Lung (tissue), 12 donors: Measurements from ENCODE around the gene PNPO. TPM values are rescaled to one million over a fixed set of nuclear protein-coding genes. Genes with fewer than 3 reads are reported as not detected.

ENCODE experiments used
- ATAC-seq: fragments of 200-7000 bp; cut with Tn5 transposase; one replicate; pipeline ENCODE4 v1.9.1; 2020; ENCODE audit warnings: moderate number of reproducible peaks; ENCODE audit not compliant: insufficient read depth, low FRiP score
- DNase-seq, 3 donors: peaks; one replicate each; pipeline ENCODE4 v3.0.0-alpha.2; 2013 to 2017
- H3K27ac ChIP-seq, 2 donors: one replicate each; pipeline ENCODE4 v1.5.1; 2013; ENCODE audit warnings: mild to moderate bottlenecking in 2 of 2, moderate library complexity in 2 of 2, control low read depth in 1 of 2, inconsistent platforms in 1 of 2, low read depth in 1 of 2, low read length in 1 of 2
- H3K27me3 ChIP-seq, 3 donors: one replicate each; pipeline ENCODE4 v1.5.1; 2013; ENCODE audit warnings: low read length in 2 of 3; ENCODE audit not compliant: control insufficient read depth in 3 of 3, insufficient read depth in 3 of 3
- H3K36me3 ChIP-seq, 4 donors: one replicate each; pipeline ENCODE4 v1.5.1; 2013; ENCODE audit warnings: low read length in 4 of 4, mild to moderate bottlenecking in 1 of 4, moderate library complexity in 1 of 4; ENCODE audit not compliant: control insufficient read depth in 4 of 4, insufficient read depth in 4 of 4
- H3K4me1 ChIP-seq, 5 donors: one replicate each; pipeline ENCODE4 v1.5.1; 2013; ENCODE audit warnings: low read length in 5 of 5, mild to moderate bottlenecking in 2 of 5, moderate library complexity in 1 of 5; ENCODE audit not compliant: control insufficient read depth in 5 of 5, insufficient read depth in 5 of 5
- H3K4me3 ChIP-seq: one replicate; pipeline ENCODE4 v1.5.1; 2013; ENCODE audit warnings: mild to moderate bottlenecking, control low read depth, moderate library complexity
- H3K9ac ChIP-seq, 2 donors: one replicate each; pipeline ENCODE4 v1.5.1; 2013; ENCODE audit warnings: low read length in 2 of 2, control low read depth in 1 of 2; ENCODE audit not compliant: insufficient read depth in 1 of 2
- H3K9me3 ChIP-seq, 4 donors: one replicate each; pipeline ENCODE4 v1.5.1; 2013; ENCODE audit warnings: low read length in 3 of 4, mild to moderate bottlenecking in 1 of 4, moderate library complexity in 1 of 4; ENCODE audit not compliant: control insufficient read depth in 4 of 4, insufficient read depth in 3 of 4
- WGBS, 2 donors: extraction: QIAGEN DNeasy Blood & Tissue Kit; methylation state at CpG; one replicate each; pipeline ENCODE4 v1.1.7; 2013; 5-methylcytosine and 5-hydroxymethylcytosine counted together
- polyA plus RNA-seq, 2 donors: library from polyadenylated mRNA; stranded (reverse); fragments of 200-250 nt; gene quantifications; one replicate each; pipeline ENCODE4 v1.2.1, GENCODE V29; 2013
- total RNA-seq, 2 donors: library from RNA; depleted of rRNA in 1 of 2; stranded (reverse); fragments of >200 nt in 1 of 2; gene quantifications; one replicate each; pipeline ENCODE4 v1.2.1, GENCODE V29; 2014 to 2021
- TF ChIP-seq, protein P1 (sequence below): IDR thresholded peaks from 2 replicates; pipeline ENCODE4 v1.5.1; 2012; ENCODE audit warnings: mild to moderate bottlenecking; ENCODE audit errors: control extremely low read depth, extremely low read depth
- donor health status: control.
- donor health status: control.
- donor health status: Bipolar disorder and iron deficiency.
- donor health status: healthy.
- donor health status: DM: yes; HTN: yes; CAD: no.

PNPO gene
- total and polyA plus RNA-seq, 4 donors: 9.3 to 43.9 (median 11.2) TPM

DNA sequence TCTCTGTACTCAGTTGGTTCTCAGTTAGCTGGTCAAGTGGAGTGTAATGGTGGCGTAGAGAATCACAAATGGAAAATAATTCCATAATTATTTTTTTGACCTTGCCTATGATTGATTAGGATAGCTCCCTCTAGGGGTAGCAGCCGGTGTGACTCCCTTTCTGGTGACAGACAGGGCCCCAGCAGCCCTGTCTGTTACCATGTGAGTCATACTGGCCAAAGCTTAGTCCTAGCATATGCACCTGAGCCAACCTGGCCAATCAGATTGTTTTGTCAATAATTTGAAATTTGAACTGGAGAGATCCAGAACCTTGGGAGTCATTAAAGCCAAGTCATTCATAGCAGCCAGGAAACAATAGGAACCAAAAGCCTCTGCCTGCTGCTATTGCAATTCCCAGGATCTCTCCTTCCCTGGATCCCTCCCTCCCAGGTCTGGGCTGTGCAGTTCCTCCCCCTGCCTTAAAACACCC, 5.6 kb downstream of the PNPO start:
- TF ChIP-seq, protein P1, sequence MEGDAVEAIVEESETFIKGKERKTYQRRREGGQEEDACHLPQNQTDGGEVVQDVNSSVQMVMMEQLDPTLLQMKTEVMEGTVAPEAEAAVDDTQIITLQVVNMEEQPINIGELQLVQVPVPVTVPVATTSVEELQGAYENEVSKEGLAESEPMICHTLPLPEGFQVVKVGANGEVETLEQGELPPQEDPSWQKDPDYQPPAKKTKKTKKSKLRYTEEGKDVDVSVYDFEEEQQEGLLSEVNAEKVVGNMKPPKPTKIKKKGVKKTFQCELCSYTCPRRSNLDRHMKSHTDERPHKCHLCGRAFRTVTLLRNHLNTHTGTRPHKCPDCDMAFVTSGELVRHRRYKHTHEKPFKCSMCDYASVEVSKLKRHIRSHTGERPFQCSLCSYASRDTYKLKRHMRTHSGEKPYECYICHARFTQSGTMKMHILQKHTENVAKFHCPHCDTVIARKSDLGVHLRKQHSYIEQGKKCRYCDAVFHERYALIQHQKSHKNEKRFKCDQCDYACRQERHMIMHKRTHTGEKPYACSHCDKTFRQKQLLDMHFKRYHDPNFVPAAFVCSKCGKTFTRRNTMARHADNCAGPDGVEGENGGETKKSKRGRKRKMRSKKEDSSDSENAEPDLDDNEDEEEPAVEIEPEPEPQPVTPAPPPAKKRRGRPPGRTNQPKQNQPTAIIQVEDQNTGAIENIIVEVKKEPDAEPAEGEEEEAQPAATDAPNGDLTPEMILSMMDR: peak; percentile 48
- peaks cover 3 to 22% (median 10%) of the 10 kb centered on the region in 5 donors for H3K4me1 ChIP-seq
- DNase-seq (peak; percentile 40 to 63 (median 53)), ATAC-seq (peak; percentile 78)
- H3K9ac ChIP-seq: no peak overlapping the region
- peaks cover 0 to 13% (median 0%) of the 10 kb centered on the region in 4 donors for H3K36me3 ChIP-seq
- no peaks in the 10 kb centered on the region for H3K9me3 ChIP-seq
- H3K27me3 ChIP-seq: no peaks in the 10 kb centered on the region
- H3K27ac ChIP-seq: no peak overlapping the region
- H3K4me3 ChIP-seq: no peak overlapping the region
- 16 to 18% methylated on average over 2 of the region's 2 CpGs for WGBS, 2 donors

GRCh38 chr17:47948706-47949196, 7.4 kb downstream of the PNPO start:
- DNase-seq (no peak), ATAC-seq (peak; percentile 10)
- Histone ChIP-seq H3K36me3 (peaks cover 0 to 13% (median 0%) of the 10 kb centered on the region in 4 donors), H3K27ac (peak overlapping the region in 1 of 2 donors; percentile 54), H3K27me3 (no peaks in the 10 kb centered on the region), H3K4me3 (no peak overlapping the region), H3K4me1 (peaks cover 0 to 16% (median 9%) of the 10 kb centered on the region in 5 donors), H3K9ac (no peak overlapping the region), H3K9me3 (no peaks in the 10 kb centered on the region)
- TF ChIP-seq, protein P1: no peak
- 34 to 55% methylated on average over 5 of the region's 5 CpGs for WGBS, 2 donors

DNA sequence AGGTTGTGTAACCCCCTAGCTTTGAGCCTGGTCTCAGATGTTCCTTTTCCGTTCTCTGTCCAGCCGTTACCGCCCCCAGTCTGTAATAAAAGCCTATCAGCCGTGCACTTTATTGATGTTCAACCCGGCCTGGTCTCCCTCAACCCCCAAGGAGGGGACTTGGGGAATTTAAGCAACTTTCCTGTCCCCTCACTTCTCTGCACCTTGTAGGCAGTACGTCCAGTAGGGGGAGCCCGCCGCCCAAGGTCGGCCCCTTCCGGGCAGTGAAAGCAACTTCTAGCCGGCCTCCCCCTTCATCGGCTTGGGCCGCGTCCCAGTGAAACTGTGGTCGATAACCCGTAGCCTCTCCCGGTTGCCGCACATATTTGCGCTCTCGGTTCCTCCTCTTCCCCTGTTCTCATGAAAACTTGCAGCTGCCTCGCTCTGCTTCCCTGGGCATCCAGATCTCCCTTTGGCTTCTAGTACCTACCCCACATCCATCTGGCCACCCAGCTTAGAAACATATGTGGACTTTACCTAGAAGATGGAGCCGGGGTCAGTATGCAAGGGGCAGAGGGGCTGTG, 7.9 kb downstream of the PNPO start:
- no peaks in the 10 kb centered on the region for H3K9me3 ChIP-seq
- DNase-seq (peak; percentile 87 to 90 (median 89)), ATAC-seq (peak; percentile 64)
- H3K4me3 ChIP-seq: no peak overlapping the region
- peak overlapping the region in 1 of 2 donors; percentile 78 for H3K27ac ChIP-seq
- peaks cover 0 to 13% (median 0%) of the 10 kb centered on the region in 4 donors for H3K36me3 ChIP-seq
- H3K9ac ChIP-seq: peak overlapping the region in 1 of 2 donors; percentile 59
- TF ChIP-seq, protein P1: peak; percentile 84
- peaks cover 0 to 16% (median 9%) of the 10 kb centered on the region in 5 donors for H3K4me1 ChIP-seq
- 5 to 8% methylated on average over 22 of the region's 22 CpGs for WGBS, 2 donors
- no peaks in the 10 kb centered on the region for H3K27me3 ChIP-seq
